PC-9 (cell line): Measurements from ENCODE around the gene HS3ST3A1.

Experiments used
- EZH2 ChIP-seq: fragments of 200-600 bp; sonication (generic); IDR thresholded peaks from 2 replicates; pipeline ENCODE4 v1.8.0; 2017; ENCODE audit warnings: antibody characterized with exemption, low read depth
- TF ChIP-seq, protein P1 (sequence below): fragments of 200-600 bp; sonication (generic); conservative IDR thresholded peaks from 2 replicates; pipeline ENCODE4 v1.6.1; 2017; ENCODE audit warnings: mixed run types, antibody characterized with exemption, mild to moderate bottlenecking, moderate library complexity

DNA sequence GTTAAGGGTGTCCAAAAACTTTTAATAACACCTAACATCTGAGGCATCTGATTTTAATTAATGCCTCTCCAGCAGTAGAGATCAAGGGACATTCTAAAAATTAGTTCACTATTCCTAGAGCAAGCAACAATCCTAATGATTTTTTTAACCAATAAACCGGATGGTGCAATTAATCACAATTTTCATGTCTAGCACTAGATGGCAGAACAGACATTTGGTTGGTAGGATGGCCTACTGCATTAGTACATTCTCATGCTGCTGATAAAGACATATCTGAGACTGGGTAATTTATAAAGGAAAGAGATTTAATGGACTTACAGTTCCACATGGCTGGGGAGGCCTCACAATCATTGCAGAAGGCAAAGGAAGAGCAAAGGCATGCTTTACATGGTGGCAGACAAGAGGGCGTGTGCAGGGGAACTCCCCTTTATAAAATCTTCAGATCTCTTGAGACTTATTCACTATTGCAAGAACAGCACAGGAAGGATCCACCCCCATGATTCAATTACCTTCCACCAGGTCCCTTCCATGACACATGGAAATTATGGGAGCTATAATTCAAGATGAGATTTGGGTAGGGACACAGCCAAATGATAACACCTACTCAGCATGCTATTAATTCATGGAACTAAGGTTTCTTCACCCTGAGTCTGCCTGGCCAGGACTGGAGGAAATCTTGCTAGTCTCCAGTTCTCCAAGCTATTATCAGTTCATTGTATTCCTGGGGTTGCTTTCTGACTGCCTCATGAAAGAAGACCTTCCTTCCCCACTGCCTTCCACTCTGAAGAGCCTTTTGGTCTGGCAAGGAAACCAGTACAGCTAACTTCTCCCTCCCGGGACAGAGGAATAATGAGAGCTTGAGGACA, 24.8 kb downstream of the HS3ST3A1 start:
- TF ChIP-seq, protein P1, sequence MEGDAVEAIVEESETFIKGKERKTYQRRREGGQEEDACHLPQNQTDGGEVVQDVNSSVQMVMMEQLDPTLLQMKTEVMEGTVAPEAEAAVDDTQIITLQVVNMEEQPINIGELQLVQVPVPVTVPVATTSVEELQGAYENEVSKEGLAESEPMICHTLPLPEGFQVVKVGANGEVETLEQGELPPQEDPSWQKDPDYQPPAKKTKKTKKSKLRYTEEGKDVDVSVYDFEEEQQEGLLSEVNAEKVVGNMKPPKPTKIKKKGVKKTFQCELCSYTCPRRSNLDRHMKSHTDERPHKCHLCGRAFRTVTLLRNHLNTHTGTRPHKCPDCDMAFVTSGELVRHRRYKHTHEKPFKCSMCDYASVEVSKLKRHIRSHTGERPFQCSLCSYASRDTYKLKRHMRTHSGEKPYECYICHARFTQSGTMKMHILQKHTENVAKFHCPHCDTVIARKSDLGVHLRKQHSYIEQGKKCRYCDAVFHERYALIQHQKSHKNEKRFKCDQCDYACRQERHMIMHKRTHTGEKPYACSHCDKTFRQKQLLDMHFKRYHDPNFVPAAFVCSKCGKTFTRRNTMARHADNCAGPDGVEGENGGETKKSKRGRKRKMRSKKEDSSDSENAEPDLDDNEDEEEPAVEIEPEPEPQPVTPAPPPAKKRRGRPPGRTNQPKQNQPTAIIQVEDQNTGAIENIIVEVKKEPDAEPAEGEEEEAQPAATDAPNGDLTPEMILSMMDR = no peak
- no peak for TF ChIP-seq EZH2
